Trophoblast cell (in vitro differentiated cells and primary cell): ENCODE data around the gene RNF152.

Source experiments
- DNase-seq, 2 donors: peaks; one replicate each; pipeline ENCODE4 v3.0.0-alpha.2; 2016
- H2AFZ ChIP-seq: 2 replicates; pipeline ENCODE4 v1.6.1; 2013; ENCODE audit warnings: low read length, moderate library complexity, mild to moderate bottlenecking; ENCODE audit not compliant: insufficient read depth, poor library complexity
- H2AK5ac ChIP-seq: 2 replicates; pipeline ENCODE4 v1.6.1; 2013; ENCODE audit warnings: mild to moderate bottlenecking, low read length
- H2BK120ac ChIP-seq: 2 replicates; pipeline ENCODE4 v1.6.1; 2013; ENCODE audit warnings: low read length, mild to moderate bottlenecking, moderate library complexity; ENCODE audit not compliant: insufficient read depth, poor library complexity
- H2BK12ac ChIP-seq: 2 replicates; pipeline ENCODE4 v1.6.1; 2013; ENCODE audit warnings: mild to moderate bottlenecking, low read length, moderate library complexity
- H2BK5ac ChIP-seq: 2 replicates; pipeline ENCODE4 v1.6.1; 2013; ENCODE audit warnings: low read length, low read depth, moderate library complexity, mild to moderate bottlenecking; ENCODE audit not compliant: poor library complexity
- H3K14ac ChIP-seq: 2 replicates; pipeline ENCODE4 v1.6.1; 2013; ENCODE audit warnings: mild to moderate bottlenecking, low read length
- H3K18ac ChIP-seq: 2 replicates; pipeline ENCODE4 v1.6.1; 2013; ENCODE audit warnings: mild to moderate bottlenecking, low read length
- H3K23ac ChIP-seq: 2 replicates; pipeline ENCODE4 v1.6.1; 2013; ENCODE audit warnings: low read length
- H3K27ac ChIP-seq: 2 replicates; pipeline ENCODE4 v1.5.1; 2013; ENCODE audit warnings: low read depth, mild to moderate bottlenecking, inconsistent platforms, low read length, moderate library complexity
- H3K27me3 ChIP-seq: 2 replicates; pipeline ENCODE4 v1.6.1; 2013; ENCODE audit warnings: inconsistent platforms, mild to moderate bottlenecking, low read length, moderate library complexity; ENCODE audit not compliant: insufficient read depth
- H3K36me3 ChIP-seq, 2 experiments: 1 replicate in 1 of 2; 2 replicates in 1 of 2; pipeline ENCODE4 v1.6.1; 2013; ENCODE audit warnings: low read length in 2 of 2, mild to moderate bottlenecking in 2 of 2, moderate library complexity in 1 of 2; ENCODE audit not compliant: insufficient read depth in 2 of 2, control insufficient read depth in 1 of 2
- H3K4ac ChIP-seq: 2 replicates; pipeline ENCODE4 v1.6.1; 2013; ENCODE audit warnings: low read depth, mild to moderate bottlenecking, low read length, moderate library complexity
- H3K4me1 ChIP-seq, 2 experiments: 1 replicate in 1 of 2; 2 replicates in 1 of 2; pipeline ENCODE4 v1.6.1; 2013; ENCODE audit warnings: low read length in 2 of 2, mild to moderate bottlenecking in 2 of 2, moderate library complexity in 1 of 2; ENCODE audit not compliant: insufficient read depth in 2 of 2, control insufficient read depth in 1 of 2
- H3K4me2 ChIP-seq: 2 replicates; pipeline ENCODE4 v1.6.1; 2013; ENCODE audit warnings: inconsistent platforms, mild to moderate bottlenecking, low read length, moderate library complexity
- H3K4me3 ChIP-seq: 2 replicates; pipeline ENCODE4 v1.5.1; 2013; ENCODE audit warnings: mild to moderate bottlenecking, low read depth, low read length, inconsistent platforms
- H3K79me1 ChIP-seq: one replicate; pipeline ENCODE4 v1.6.1; 2013; ENCODE audit warnings: low read length
- H3K79me2 ChIP-seq: 2 replicates; pipeline ENCODE4 v1.6.1; 2013; ENCODE audit warnings: low read length, mild to moderate bottlenecking; ENCODE audit not compliant: control insufficient read depth, insufficient read depth, poor library complexity
- H3K9ac ChIP-seq: 2 replicates; pipeline ENCODE4 v1.6.1; 2013; ENCODE audit warnings: mild to moderate bottlenecking, low read length
- H3K9me3 ChIP-seq: 2 replicates; pipeline ENCODE4 v1.6.1; 2013; ENCODE audit warnings: low read depth, mild to moderate bottlenecking, control low read depth, inconsistent platforms, low read length; ENCODE audit not compliant: insufficient read depth
- H4K12ac ChIP-seq: 2 replicates; pipeline ENCODE4 v1.6.1; 2013; ENCODE audit warnings: low read depth, mild to moderate bottlenecking, low read length, moderate library complexity
- H4K8ac ChIP-seq: 2 replicates; pipeline ENCODE4 v1.6.1; 2013; ENCODE audit warnings: low read depth, mild to moderate bottlenecking, low read length, moderate library complexity
- H4K91ac ChIP-seq: one replicate; pipeline ENCODE4 v1.6.1; 2013; ENCODE audit warnings: low read depth, mild to moderate bottlenecking, low read length, moderate library complexity
- WGBS: extraction: QIAGEN DNeasy Blood & Tissue Kit; methylation state at CpG from one replicate; pipeline ENCODE4 v1.1.7; 2013; ENCODE audit warnings: missing lambda C conversion rate; ENCODE audit not compliant: insufficient read length, insufficient coverage; ENCODE audit errors: extremely low coverage; 5-methylcytosine and 5-hydroxymethylcytosine counted together

The RNF152 gene

DNA sequence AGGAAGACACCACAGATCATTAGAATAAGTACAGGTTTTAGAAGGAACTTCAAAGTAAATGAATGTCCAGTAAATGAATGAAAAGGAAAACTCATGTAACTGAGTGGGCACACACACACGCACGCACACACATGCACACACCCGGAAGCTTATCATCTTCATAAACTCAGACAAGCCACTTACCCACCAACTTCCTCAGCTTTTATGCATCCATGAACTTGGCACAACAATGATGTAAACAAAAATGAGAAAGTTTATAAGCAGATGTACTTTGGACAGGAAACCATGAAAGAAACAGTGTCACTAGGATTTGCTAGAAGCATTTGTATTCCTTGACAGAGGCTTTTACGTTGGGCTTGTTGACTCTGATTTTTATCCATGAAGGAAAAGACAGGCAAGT lies 23.2 kb downstream of the RNF152 start:
- Histone ChIP-seq H3K18ac (no peak overlapping the region), H3K4me1 (peaks cover 4 to 6% of the 10 kb centered on the region in 2 experiments), H3K4me2 (no peak overlapping the region), H2AK5ac (no peak overlapping the region), H3K4me3 (no peak overlapping the region), H2BK12ac (no peak overlapping the region), H4K12ac (no peak overlapping the region), H3K79me2 (no peaks in the 10 kb centered on the region), H2BK5ac (no peak overlapping the region), H2BK120ac (peak overlapping the region; percentile 31), H3K27me3 (no peaks in the 10 kb centered on the region), H3K23ac (no peak overlapping the region), H4K91ac (no peak overlapping the region), H3K9ac (no peak overlapping the region), H2AFZ (no peak overlapping the region), H3K36me3 (no peaks in the 10 kb centered on the region), H4K8ac (no peak overlapping the region), H3K27ac (no peak overlapping the region), H3K9me3 (no peaks in the 10 kb centered on the region), H3K14ac (no peak overlapping the region), H3K79me1 (peaks cover 4% of the 10 kb centered on the region), H3K4ac (no peak overlapping the region)
- WGBS: no CpG with 5 or more reads among the region's 4 CpGs
- DNase-seq: no peak

DNA sequence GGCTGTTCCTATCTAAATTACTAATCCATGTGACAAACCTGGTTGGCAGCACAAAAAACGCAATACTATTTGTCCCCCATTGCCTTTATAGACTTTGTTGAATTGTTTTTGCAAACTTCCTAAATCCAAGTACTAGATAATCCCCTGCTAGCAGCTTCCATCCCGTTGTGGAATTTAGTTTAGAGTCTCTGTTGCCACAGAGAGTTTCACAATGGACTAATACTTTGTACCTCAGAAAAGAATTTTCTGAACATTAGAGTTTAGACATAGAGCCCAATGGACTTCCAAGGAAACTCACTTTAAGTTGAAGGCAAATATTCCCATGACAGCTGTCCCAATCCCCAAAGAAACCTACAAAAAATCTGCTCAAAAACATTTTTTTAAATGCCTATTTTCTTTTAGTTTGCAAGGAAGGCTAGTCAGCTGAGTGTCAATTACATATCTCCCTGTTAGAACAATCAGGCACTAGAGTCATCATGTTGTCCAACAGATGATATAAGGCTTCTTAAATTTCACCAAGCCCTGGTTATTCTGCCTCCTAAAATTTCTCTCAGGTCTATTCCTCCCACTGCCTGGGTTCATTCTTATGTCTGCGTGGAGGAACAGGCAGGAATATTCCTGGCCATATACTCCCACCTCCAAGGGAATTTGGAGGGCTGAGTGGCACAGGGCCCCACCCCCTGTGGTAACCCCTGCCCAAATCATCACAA lies 27.2 kb downstream of the RNF152 start:
- Histone ChIP-seq H2BK5ac (no peak overlapping the region), H3K27me3 (no peaks in the 10 kb centered on the region), H2AK5ac (no peak overlapping the region), H3K4me2 (no peak overlapping the region), H3K4me3 (no peak overlapping the region), H3K14ac (no peak overlapping the region), H2AFZ (no peak overlapping the region), H4K12ac (no peak overlapping the region), H3K4ac (no peak overlapping the region), H4K91ac (no peak overlapping the region), H3K9ac (no peak overlapping the region), H3K79me1 (peaks cover 3% of the 10 kb centered on the region), H2BK120ac (no peak overlapping the region), H2BK12ac (no peak overlapping the region), H3K18ac (no peak overlapping the region), H4K8ac (no peak overlapping the region), H3K4me1 (peaks cover 1 to 3% of the 10 kb centered on the region in 2 experiments), H3K23ac (no peak overlapping the region), H3K36me3 (no peaks in the 10 kb centered on the region), H3K9me3 (no peaks in the 10 kb centered on the region), H3K27ac (no peak overlapping the region), H3K79me2 (no peaks in the 10 kb centered on the region)
- WGBS: no CpG with 5 or more reads among the region's 3 CpGs
- no peak for DNase-seq

DNA sequence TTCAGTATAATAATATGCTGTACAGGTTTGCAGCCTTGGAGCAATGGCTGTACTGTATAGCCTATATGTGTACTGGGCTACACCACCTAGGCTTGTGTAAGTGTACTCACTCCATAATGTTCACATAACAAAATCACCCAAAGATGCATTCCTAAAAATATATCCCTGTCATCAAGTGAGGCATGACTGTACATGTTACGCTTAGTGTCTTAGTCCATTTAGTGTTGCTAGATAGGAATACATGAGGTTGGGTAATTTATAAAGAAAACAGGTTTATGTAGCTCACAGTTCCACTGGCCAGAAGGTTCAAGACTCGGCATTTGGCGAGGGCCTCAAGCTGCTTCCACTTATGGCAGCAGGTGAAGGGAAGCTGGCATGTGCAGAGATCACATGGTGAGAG lies 31.4 kb downstream of the RNF152 start:
- no CpG with 5 or more reads among the region's 3 CpGs for WGBS
- H2BK12ac ChIP-seq: no peak overlapping the region
- DNase-seq: no peak

DNA sequence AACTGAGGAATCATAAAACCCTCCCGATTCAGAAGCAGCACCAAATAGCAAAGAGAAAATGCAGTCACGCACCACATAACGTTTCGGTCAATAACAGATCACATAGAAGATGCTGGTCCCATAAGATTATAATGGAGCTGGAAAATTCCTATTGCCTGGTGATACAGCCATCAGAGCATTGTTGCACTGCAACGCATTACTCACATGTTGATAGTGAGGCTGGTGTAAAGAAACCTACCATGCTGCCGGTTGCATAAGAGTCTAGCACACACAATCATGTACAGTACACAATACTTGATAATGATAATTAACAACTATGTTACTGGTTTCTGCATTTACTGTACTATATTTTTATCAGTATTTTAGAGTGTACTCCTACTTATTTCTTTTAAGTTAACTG lies 32.5 kb downstream of the RNF152 start:
- Histone ChIP-seq H3K23ac (no peak overlapping the region), H3K4ac (no peak overlapping the region)
- no CpG with 5 or more reads among the region's 6 CpGs for WGBS

More for the DNA sequence above, 31.4 kb downstream of the RNF152 start:
- Histone ChIP-seq H3K27ac (no peak overlapping the region), H3K23ac (no peak overlapping the region), H3K4me3 (no peak overlapping the region), H4K91ac (no peak overlapping the region), H3K36me3 (no peaks in the 10 kb centered on the region), H2AK5ac (no peak overlapping the region), H3K14ac (no peak overlapping the region), H3K18ac (no peak overlapping the region), H2BK5ac (no peak overlapping the region), H3K4me2 (no peak overlapping the region), H3K79me2 (peaks cover 1% of the 10 kb centered on the region), H2AFZ (no peak overlapping the region), H3K79me1 (no peaks in the 10 kb centered on the region), H3K9me3 (peaks cover 2% of the 10 kb centered on the region), H2BK120ac (no peak overlapping the region), H3K27me3 (no peaks in the 10 kb centered on the region), H3K4me1 (no peaks in the 10 kb centered on the region), H3K9ac (no peak overlapping the region), H3K4ac (no peak overlapping the region), H4K8ac (no peak overlapping the region), H4K12ac (no peak overlapping the region)

More for the DNA sequence above, 32.5 kb downstream of the RNF152 start:
- Histone ChIP-seq H3K18ac (no peak overlapping the region), H3K27ac (no peak overlapping the region), H3K27me3 (no peaks in the 10 kb centered on the region), H3K36me3 (no peaks in the 10 kb centered on the region), H3K4me1 (no peaks in the 10 kb centered on the region), H3K79me2 (peaks cover 1% of the 10 kb centered on the region), H3K9me3 (peaks cover 2% of the 10 kb centered on the region), H3K4me2 (no peak overlapping the region), H3K4me3 (no peak overlapping the region), H3K79me1 (no peaks in the 10 kb centered on the region), H2AFZ (no peak overlapping the region), H3K14ac (no peak overlapping the region), H4K8ac (no peak overlapping the region), H2BK120ac (no peak overlapping the region), H4K91ac (no peak overlapping the region), H2AK5ac (no peak overlapping the region), H4K12ac (no peak overlapping the region), H2BK12ac (no peak overlapping the region), H2BK5ac (no peak overlapping the region), H3K9ac (no peak overlapping the region)
- DNase-seq: peak; percentile 27 to 61
